ENCODE measurements around the gene ST6GALNAC3. TPM values are rescaled to one million over a fixed set of nuclear protein-coding genes. Genes with fewer than 3 reads are reported as not detected.
"Not testable (repeated sequence)": the region's sequence is repeated elsewhere in the genome, so short reads cannot be mapped to it uniquely, and the experiment has no call there.

Gene ST6GALNAC3
- total RNA-seq (2014; rRNA removed) = under 0.01 TPM in 1 of 2 replicates, not detected in the other
- polyA plus RNA-seq (2012) = not detected

DNA sequence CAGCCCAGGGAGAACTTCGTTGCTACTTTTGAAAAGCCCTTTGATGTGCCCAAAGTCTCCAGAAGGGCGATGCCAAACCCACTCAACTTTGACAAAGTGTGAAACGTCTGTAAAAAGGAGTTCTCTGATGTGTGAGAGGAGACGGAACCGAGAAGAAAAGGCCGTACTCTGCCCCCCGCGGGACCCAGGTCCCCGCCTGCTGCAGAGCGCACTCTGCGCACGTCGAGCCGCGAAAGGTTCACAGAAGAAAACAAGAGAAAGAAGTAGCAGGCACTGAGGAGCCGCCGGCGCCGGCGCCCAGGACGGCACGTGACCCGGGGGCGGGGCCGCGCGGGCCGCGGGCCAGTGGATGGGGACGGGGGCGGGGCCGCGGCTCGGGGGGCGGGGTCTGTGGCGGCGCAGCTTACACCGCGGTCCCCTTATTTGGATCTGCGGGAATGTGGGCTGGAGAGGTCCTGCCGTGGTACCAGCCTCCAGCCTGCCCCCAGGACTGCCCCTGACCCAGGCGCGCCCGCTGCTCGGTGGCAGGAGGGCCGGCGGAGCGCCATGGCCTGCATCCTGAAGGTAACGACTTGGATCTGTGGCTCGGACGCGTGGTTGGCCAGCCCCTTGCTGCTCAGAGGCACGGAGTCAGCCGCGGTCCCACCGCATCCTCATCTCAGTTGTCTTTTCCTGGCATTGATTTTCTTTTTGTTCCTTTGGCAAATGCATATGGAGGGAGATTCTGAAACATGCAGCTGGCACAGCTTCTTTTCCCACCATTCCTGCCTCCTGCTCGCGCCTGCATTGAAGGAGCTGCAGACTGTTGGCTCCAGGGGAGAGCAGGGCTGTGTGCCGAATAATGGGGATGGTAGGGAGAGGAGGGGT lies at the start of gene ST6GALNAC3:
Gene ST6GALNAC3, plus strand, starts transcription at position 426 of the 867 bp plus-strand sequence.
- no peak for DNase-seq (ENCODE audit: low read depth)

DNA sequence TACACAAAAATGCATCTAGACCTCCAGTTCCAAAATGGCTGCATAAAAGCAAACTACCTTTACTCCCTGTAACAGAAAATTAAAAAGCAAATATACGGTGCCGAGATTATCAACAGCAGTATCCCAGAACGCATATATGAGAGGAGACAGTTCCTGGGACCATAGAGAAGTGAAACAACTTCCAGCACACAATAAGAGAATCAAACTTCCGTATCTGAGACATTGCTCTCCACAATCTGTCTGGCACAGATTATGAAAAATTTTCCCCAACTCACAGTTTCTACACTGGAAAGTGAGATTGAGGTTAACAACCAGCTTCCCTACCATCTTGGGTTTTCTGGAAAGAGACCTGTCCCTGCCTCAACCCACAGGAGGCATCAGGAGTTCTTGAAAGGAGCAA lies 47.2 kb upstream of the ST6GALNAC3 start:
- no peak for DNase-seq (ENCODE audit: low read depth)

DNA sequence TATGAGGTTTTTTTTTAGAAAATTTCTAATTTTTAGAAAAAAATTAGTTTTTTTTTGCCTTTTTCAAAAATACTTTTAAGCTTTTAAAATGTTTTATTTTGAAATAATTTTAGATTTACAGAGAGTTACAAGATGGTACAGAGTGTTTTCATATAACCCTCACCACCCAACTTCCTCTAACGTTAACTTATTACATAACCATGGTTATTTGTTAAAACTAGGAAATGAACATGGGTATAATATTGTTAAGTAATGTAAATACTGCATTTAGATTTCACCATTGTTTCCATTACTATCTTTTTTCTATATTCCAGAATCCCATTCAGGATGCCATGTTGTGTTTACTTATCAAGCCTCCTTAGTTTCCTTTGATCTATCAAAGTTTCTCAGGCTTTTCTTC lies 45.2 kb upstream of the ST6GALNAC3 start:
- DNase-seq (ENCODE audit: low read depth) = no peak

DNA sequence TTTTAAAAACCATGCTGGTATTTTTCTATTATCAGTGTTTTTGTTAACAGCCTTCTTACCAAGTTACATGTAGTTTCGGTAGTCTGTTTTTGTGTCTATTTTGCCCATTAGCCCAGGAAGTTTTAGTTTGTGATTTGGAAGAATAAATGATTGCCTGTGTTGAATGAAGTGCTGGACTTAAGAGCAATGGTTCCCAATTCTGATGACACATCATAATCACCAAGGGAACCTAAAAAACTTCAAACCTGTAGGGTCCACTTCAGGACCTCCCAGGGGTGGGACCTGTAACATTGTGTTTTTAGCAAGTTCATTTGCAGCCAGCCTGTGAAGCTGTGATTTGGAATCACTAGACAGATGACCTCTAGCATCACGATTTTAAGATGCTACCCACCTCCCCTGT lies 43.0 kb upstream of the ST6GALNAC3 start:
- no peak for DNase-seq (ENCODE audit: low read depth)

DNA sequence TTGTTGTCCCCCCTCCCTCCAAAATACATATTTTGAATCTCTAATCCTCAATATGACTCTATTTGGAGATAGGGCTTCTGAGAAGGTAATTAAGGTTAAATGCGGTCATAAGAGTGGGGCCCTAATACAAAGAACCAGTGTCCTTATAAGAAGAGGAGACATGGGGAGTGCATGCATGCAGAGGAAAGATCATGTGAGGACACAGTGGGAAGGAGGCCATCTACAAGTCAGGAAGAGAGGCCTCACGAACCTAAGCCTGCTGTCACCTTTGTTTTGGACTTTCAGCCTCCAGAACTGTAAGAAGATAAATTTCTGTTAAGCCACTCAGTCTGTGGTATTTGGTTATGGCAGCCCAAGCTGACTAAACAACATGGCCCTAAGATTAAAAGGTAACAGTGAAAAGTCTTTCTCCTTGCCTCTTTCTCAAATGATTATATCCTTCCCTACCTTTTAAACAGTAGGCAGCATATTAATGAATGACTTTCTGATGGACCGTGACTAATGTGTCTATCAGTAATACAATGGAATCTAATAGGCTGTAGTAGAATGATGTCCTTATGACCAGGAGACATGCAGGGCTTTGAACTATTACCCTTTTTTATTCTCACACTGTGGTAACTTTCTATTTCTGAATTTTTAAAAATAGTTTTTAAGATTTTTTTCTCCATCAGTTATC lies 40.6 kb upstream of the ST6GALNAC3 start:
- no peak for DNase-seq (ENCODE audit: low read depth)

DNA sequence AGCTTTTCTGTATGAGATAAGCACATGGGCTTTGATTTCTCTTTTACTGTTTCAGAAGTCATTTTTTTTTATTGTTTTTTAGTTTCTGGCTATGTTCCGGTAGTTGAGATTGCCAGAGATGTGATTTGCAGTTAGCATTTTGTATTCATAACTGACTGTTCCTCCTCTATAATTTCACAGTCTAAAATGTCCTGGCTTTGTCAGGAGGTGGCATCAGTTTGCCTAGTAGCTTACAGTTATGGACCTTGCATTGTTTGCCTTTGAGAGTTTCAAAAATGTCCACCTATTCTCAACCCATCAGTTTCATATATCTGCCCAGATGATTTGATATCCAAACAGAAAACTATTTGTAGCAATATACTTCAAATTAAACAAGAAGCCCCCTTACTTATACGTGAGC lies 39.5 kb upstream of the ST6GALNAC3 start:
- DNase-seq (ENCODE audit: low read depth) = peak; percentile 0

DNA sequence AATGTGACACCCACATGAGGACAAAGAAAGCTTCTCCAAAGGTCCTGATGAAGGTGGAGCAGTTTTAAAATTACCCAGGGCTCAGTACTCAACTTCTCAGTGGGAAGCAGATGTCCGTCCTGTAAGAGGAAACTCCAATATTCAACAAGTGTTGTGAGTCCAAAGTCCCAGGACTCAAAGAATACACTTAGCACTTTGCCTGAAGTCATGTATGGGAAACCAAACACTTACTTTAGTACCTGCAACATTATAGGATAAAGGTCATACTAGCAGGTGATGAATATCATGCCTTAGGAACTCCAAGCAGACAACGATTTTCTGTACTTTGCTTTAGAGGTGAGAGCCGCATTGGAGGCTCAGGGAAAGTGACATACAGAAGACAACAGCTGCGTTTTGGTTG lies 37.2 kb upstream of the ST6GALNAC3 start:
- DNase-seq (ENCODE audit: low read depth) = no peak

DNA sequence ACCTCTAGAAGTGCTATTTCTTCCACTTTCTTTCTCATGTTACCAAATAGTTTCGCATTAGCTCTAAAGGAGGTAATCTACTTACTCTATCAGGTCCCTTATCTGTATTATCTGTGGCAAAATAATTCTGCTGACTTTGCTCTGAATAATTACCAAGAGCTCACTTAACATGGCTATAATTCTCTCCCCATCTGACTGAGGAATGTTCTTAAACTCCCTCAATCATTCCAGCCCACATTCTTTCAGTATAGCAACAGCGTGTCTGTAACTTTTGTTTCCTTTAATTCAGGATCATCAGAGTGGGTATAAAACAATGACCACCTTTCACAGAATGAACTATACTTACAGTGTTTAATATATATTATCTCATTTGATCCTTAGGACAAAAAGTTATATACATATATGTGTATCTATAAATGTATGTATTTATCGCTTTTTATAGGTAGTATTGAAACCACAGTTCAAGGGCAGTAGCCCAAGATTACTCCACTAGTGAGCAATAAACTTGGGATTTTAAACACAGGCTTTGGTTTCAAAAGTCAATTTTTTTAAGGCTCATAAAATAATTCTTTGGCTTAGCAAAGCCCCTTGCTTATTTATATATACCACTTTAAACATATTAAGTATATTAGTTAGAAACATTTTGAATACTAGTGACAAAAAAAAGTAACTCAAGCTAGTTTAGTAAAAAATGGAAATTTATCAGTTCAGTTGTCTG lies 36.1 kb upstream of the ST6GALNAC3 start:
- DNase-seq (ENCODE audit: low read depth) = no peak

DNA sequence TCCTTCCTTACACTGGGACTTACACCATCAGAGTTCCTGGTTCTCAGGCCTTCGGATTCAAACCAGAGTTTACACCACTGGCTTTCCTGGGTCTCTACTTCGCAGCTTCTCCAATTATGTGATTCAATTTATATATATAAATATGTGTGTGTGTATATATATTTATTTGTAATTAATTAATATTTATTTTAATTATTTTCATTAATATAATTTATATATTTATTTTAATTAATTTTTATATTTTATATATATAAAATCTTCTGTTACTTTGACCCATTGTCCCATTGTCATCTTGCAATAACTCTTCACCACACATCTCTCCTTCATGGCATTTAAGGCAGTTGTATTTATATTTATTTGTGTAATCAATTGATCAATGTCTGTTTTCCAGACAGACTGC lies 28.4 kb upstream of the ST6GALNAC3 start:
- DNase-seq (ENCODE audit: low read depth) = no peak

DNA sequence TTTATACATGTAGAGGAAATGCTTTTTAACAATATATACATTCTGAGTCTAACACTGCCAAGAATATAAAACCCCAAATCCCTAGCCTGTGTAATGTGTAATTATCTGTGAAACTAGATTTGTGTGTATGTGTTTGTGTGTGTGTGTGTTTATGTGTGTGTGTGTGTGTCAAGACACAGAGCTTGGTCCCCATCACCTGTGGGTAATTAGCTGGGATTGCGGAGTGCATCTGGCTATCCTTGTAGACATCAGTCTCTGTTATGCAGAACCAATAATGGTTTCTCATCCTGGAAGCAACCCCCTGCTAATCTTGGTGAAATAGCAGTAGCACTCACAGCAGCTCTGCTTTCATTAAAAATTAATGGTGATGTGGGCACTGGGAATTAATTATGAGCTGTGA lies 26.3 kb upstream of the ST6GALNAC3 start:
- DNase-seq (ENCODE audit: low read depth) = no peak

DNA sequence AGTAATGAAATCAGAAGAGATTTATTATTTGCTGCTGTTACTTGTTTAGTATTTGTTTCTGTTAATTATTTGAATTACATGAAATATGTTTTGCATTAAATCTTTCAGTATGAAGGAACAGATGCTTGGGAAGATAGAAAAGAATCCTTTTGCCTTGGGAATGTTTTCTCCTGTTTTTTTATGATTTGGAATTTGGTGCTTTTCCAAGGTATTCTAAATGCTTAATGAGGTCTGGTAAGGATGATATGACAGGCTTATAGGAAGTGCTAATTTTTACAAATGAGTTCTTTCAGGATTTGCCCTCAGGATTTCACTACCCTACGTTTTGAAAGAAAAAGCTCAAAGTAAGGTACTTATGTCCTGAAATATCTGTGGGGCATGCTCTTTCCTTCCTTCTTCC lies 25.6 kb upstream of the ST6GALNAC3 start:
- DNase-seq (ENCODE audit: low read depth) = no peak

DNA sequence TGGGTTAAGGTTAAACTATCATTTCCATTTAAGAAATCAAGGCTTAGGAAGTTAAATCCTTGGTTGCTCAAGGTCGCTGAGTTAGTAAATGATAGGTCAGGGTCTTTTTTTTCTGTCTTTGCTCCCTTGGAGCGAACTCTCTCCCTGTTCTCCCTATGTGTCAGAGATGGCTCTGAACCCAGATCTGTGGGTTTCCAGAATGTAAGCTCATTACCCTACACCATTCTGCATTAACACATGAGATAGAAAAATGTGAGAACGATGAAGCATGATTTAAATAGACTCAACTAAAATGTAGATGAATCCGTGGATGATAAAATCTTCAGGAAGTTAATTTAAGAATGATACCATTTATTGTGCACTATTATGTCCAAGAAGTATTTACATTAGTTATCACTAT lies 25.0 kb upstream of the ST6GALNAC3 start:
- no peak for DNase-seq (ENCODE audit: low read depth)

DNA sequence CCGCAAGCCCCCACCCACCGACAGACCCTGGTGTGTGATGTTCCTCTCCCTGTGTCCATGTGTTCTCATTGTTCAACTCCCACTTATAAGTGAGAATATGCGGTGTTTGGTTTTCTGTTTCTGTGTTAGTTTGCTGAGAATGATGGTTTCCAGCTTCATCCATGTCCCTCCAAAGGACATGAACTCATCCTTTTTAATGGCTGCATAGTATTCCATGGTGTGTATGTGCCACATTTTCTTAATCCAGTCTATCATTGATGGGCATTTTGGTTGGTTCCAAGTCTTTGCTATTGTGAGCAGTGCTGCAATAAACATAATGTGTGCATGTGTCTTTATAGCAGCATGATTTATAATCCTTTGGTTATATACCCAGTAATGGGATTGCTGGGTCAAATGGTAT lies 24.5 kb upstream of the ST6GALNAC3 start:
- not testable (repeated sequence) for DNase-seq (ENCODE audit: low read depth)

DNA sequence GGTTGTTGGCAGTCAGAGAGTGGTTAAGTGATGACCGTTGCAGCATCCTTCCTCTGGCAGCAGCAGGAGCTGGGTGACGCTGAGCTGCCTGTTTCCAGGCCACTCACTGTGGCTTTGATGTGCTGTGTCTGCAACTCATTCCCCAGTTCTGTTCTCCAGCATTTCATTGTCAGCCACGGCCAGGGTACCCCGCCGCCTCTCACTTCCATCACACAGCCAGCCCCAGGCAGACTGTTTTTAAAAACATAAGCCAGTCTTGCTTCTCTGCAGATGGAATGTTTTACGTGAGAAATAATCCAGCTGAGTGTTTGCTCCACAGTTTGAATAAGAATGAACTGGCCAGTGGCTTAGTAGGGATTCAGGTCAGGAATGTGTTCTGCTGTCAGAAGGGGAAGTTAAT lies 21.5 kb upstream of the ST6GALNAC3 start:
- no peak for DNase-seq (ENCODE audit: low read depth)

DNA sequence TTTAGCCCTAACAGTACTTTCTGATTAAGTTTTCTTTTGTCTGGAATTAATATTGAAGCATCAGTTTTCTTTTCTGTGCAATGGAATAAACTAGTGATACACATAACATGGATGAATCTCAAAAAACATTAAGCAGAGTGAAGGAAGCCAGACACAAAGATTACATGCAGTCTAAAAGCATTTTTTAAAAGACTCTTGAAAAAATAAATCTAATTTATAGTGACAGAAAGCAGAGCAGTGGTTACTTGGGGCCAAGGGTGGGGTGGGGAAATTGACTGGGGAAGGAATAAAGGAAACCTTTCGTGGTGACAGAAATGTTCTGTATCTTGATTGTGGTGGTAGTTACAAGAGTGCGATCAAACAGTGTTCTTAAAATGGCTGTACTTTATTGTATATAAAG lies 20.2 kb upstream of the ST6GALNAC3 start:
- no peak for DNase-seq (ENCODE audit: low read depth)

DNA sequence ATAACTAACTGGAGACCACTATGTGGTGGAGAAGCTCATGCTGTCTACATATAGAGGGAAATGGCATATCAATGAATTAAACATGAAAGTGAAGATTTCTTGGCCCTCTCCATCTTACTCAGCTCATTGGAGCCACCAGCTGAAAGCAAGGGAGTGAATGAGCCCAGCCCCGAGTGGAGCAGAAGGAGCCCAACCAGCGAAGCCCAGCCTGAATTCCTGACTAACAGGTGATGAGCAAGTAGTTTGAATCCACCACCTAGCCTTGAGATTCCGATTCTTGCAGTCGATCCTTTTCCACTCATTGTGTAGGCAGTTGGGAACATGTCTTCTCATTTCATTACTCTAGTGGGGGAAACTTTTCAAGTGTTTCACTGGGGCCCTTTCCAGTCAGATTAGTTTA lies 18.6 kb upstream of the ST6GALNAC3 start:
- no peak for DNase-seq (ENCODE audit: low read depth)

DNA sequence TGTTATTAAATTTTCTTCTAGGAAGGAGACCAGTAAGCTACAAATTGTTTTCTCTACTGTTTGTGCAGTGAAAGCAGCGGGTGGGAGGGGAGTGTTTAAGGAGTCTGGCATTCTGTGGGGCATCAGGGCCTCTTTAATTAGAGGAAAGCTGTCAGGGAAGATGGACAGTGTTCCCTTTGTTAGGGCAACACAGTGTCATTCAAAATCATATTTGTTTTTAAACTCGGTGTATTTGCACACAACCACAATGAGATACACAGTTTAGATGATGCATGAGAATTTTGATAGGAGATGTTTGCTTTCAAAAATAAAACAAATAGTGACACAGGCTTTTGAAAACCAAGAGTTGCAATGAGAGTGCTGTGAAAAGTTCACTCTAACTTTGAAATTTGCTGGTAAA lies 15.1 kb upstream of the ST6GALNAC3 start:
- no peak for DNase-seq (ENCODE audit: low read depth)

DNA sequence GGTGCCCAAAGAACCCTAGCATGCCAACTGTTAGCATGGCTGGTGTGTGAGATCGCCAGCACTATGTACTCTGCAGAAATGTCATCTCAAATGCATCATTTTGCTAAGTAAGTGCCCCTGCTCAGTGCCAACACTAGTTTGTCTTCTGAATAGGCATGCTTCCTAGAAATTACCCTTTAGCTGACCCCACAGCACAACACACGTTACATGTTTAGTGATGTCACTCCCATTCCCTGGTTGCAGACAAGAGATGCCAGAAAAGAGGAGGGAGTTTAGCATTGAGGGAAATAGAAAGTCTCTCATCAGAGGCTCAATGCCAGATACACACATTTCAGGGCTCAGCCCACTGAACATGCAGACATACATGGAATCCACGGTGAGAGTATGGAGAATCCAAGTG lies 9.3 kb upstream of the ST6GALNAC3 start:
- no peak for DNase-seq (ENCODE audit: low read depth)

DNA sequence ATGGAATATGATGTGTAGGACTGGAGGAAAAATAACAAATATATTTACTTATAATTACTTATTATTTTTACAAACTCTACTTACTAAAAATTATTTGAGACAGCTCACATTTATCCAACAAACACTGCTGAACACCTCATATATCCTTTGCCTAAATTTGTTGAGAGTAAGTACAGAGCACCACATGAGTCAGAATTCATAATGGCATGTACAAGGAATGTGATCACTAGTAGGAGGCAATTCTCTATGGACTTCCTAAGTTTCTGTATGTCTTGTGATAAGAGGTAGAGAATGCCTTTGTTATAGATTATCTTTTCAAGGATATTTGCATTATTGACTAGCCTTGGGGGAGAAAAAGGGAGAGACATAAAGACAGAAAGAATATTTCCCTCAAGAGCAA lies 8.2 kb upstream of the ST6GALNAC3 start:
- peak; percentile 13 for DNase-seq (ENCODE audit: low read depth)

DNA sequence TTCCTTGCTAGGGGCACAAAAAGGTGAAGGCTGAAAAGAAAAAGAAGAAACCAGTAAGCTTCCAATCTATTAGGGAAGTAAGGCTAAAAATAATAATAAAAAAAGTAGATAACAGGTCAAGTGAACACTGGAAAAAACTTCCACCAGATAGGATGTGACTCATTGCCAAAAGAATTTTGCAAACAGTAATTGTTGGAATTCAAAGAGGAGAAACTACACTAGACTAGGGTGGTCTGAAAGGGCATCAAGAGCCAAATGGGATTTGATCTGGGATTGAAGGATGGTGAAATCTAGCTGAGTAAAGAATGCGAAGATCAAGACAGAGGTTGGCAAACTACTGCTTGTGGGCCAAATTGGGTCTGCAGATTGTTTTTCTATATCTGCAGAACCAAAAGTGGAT lies 6.0 kb upstream of the ST6GALNAC3 start:
- peak; percentile 45 for DNase-seq (ENCODE audit: low read depth)

DNA sequence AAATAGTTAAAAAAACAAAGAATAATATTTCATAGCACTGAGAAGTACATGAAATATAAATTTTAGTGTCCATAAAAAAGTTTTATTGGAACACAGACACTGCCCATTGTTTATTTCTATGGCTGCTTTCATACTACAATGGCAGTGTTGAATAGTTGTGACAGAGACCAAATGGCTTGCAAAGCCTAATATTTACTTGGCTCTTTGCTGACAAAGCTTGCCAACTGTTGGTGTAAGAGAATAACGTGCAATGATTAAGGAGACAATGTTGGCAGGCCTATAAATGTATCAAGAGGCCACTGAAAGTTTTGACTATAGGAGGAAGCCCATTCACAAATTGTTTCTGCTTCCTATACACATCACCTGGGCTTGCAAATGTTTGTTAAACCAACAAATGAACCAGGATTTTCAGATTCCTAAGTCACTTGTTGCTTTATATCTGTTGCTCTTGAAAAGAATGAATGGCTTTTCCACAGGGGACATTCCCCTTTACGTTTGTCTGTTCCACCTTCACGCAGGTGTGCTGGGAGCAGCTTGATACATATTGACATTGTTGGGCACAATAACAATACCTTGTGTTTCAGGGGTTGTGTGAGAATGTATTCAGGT lies 5.5 kb upstream of the ST6GALNAC3 start:
- no peak for DNase-seq (ENCODE audit: low read depth)

DNA sequence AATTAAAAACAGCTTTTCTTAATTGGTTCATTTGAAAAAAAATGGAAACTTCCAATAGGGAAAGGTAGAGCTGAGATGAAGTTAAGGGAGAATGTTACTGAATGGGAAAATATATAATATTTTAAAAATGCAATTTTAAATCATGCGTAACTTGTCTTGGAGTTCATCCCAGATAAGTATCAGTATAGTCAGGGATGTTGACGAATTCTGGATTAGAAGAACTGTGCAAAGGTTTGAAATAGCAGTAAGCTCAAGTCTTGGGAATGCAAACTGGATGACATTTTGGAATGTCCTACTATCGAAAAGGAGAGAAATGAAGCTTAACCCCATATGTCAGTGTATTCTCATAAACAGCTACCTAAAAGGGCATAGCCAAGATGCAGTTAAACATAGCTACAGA lies 4.0 kb upstream of the ST6GALNAC3 start:
- DNase-seq (ENCODE audit: low read depth) = no peak

Measured in LHCN-M2 (cell line).